Parathyroid adenoma (tissue), 2 donors: ENCODE results near the gene SLC6A5.

Source experiments
- H2AFZ ChIP-seq: fragments of 300-600 bp; sonication (generic); one replicate; pipeline ENCODE4 v1.7.0; 2017; ENCODE audit warnings: antibody characterized with exemption, mild to moderate bottlenecking
- H3K27ac ChIP-seq: fragments of 300-600 bp; sonication (generic); one replicate; pipeline ENCODE4 v1.7.0; 2017
- H3K27me3 ChIP-seq: fragments of 300-600 bp; sonication (generic); one replicate; pipeline ENCODE4 v1.7.0; 2017; ENCODE audit warnings: low read length; ENCODE audit not compliant: control insufficient read depth, insufficient read depth
- H3K36me3 ChIP-seq: fragments of 300-600 bp; sonication (generic); one replicate; pipeline ENCODE4 v1.7.0; 2017; ENCODE audit warnings: low read length; ENCODE audit not compliant: control insufficient read depth, insufficient read depth
- H3K4me1 ChIP-seq: fragments of 300-600 bp; sonication (generic); one replicate; pipeline ENCODE4 v1.7.0; 2017; ENCODE audit warnings: control low read depth
- H3K4me2 ChIP-seq: fragments of 300-600 bp; sonication (generic); one replicate; pipeline ENCODE4 v1.7.0; 2017; ENCODE audit warnings: low read length
- H3K4me3 ChIP-seq: fragments of 300-600 bp; sonication (generic); one replicate; pipeline ENCODE4 v1.7.0; 2017; ENCODE audit warnings: low read depth, low read length
- H3K79me2 ChIP-seq: fragments of 300-600 bp; sonication (generic); one replicate; pipeline ENCODE4 v1.7.0; 2017; ENCODE audit warnings: control low read depth
- H3K9ac ChIP-seq: fragments of 300-600 bp; sonication (generic); one replicate; pipeline ENCODE4 v1.7.0; 2017; ENCODE audit warnings: mild to moderate bottlenecking
- H3K9me3 ChIP-seq: fragments of 300-600 bp; sonication (generic); one replicate; pipeline ENCODE4 v1.7.0; 2017; ENCODE audit warnings: low read length; ENCODE audit not compliant: control insufficient read depth
- TF ChIP-seq, protein P1 (sequence below): fragments of 300-600 bp; sonication (generic); IDR thresholded peaks from one replicate; pipeline ENCODE4 v1.7.0; 2017; ENCODE audit warnings: antibody characterized with exemption, mild to moderate bottlenecking
- donor health status: primary hyperparathyroidism.

Gene SLC6A5

DNA sequence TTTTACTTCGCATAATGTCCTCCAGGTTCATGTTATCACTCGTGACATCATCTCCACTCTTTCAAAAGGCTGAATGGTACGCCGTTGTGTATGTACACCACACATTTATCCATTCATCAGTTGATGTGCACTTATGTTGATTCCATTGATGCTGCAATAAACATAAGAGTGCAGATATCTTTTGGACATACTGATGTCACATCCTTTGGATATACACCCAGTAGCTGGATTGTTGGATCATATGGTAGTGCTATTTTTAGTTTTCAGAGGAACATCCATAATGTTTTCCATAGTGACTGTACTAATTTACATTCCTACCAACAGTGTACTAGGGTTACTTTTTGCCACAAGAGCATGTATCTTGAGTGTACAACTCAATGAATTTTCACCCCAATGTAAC is 45.0 kb downstream of the SLC6A5 start:
- TF ChIP-seq, protein P1, sequence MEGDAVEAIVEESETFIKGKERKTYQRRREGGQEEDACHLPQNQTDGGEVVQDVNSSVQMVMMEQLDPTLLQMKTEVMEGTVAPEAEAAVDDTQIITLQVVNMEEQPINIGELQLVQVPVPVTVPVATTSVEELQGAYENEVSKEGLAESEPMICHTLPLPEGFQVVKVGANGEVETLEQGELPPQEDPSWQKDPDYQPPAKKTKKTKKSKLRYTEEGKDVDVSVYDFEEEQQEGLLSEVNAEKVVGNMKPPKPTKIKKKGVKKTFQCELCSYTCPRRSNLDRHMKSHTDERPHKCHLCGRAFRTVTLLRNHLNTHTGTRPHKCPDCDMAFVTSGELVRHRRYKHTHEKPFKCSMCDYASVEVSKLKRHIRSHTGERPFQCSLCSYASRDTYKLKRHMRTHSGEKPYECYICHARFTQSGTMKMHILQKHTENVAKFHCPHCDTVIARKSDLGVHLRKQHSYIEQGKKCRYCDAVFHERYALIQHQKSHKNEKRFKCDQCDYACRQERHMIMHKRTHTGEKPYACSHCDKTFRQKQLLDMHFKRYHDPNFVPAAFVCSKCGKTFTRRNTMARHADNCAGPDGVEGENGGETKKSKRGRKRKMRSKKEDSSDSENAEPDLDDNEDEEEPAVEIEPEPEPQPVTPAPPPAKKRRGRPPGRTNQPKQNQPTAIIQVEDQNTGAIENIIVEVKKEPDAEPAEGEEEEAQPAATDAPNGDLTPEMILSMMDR, result no peak
- Histone ChIP-seq H3K4me2 (no peak overlapping the region), H3K36me3 (no peaks in the 10 kb centered on the region), H3K9me3 (no peaks in the 10 kb centered on the region), H2AFZ (no peak overlapping the region), H3K27ac (no peak overlapping the region), H3K27me3 (no peaks in the 10 kb centered on the region), H3K9ac (no peak overlapping the region), H3K79me2 (no peaks in the 10 kb centered on the region), H3K4me3 (no peak overlapping the region), H3K4me1 (no peaks in the 10 kb centered on the region)

DNA sequence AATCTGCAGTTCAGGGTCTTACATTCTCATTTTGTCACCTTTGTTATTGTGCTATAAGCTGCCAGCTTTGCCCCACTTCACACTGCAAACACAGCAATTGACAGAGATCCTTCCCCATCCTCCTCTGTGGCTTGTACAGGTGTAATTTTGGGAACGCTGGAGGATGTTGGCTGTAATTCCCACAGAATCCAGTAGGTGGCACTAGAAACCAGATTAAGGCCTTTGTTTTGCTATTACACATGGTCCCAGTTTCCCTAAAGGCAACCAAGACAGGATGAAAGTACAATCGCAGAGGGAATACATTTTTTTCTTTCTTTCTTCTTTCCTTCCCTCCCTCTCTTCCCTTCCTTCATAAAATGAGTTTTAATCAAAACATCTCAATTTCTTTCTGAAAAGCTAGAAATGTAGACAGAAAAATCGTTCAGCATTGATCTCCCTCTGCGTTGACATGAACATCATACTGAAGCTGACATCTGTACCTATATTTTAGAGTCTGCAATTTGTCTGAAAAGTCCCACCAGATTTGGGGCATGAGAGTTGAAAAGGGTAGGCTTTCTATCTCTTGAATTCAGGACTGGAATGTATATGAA is 48.7 kb downstream of the SLC6A5 start:
- Histone ChIP-seq H3K4me3 (no peak overlapping the region), H3K9me3 (no peaks in the 10 kb centered on the region), H3K4me1 (no peaks in the 10 kb centered on the region), H3K79me2 (no peaks in the 10 kb centered on the region), H3K9ac (no peak overlapping the region), H3K27me3 (no peaks in the 10 kb centered on the region), H2AFZ (no peak overlapping the region), H3K36me3 (no peaks in the 10 kb centered on the region), H3K27ac (no peak overlapping the region), H3K4me2 (no peak overlapping the region)
- TF ChIP-seq, protein P1, result peak; percentile 71

- TF ChIP-seq, protein P1, result no peak
- H3K9ac ChIP-seq, result no peak overlapping the region
- H2AFZ ChIP-seq, result no peak overlapping the region
- no peaks in the 10 kb centered on the region for H3K4me1 ChIP-seq
- H3K27ac ChIP-seq, result no peak overlapping the region
- no peaks in the 10 kb centered on the region for H3K36me3 ChIP-seq
- H3K79me2 ChIP-seq, result no peaks in the 10 kb centered on the region
- H3K4me3 ChIP-seq, result no peak overlapping the region
- H3K27me3 ChIP-seq, result no peaks in the 10 kb centered on the region
- no peak overlapping the region for H3K4me2 ChIP-seq
- no peaks in the 10 kb centered on the region for H3K9me3 ChIP-seq
Observed at GRCh38 chr11:20652150-20652806, 52.9 kb downstream of the SLC6A5 start.

DNA sequence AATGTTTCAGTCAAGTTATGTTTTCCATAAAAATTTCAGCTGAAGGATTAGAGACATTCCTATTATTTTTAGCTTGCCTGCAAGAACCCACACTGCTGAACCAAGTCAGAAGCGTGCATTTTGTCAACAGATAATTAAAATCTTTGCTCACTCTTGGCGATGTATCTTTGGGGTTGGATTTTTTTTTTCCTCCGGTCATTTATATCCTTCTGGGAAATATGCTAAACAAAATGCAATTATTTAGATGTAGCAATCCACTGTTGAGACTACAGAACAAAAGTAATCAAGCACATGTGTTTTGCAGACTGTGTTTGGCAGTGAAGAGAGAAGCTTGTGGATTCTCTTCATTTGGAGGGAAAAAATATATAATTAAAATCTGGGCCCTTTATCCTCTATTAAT is 54.6 kb downstream of the SLC6A5 start:
- Histone ChIP-seq H2AFZ (no peak overlapping the region), H3K9ac (no peak overlapping the region), H3K9me3 (no peaks in the 10 kb centered on the region), H3K4me3 (no peak overlapping the region), H3K79me2 (no peaks in the 10 kb centered on the region), H3K27ac (no peak overlapping the region), H3K4me1 (no peaks in the 10 kb centered on the region), H3K36me3 (no peaks in the 10 kb centered on the region), H3K4me2 (no peak overlapping the region), H3K27me3 (no peaks in the 10 kb centered on the region)
- TF ChIP-seq, protein P1, result no peak

DNA sequence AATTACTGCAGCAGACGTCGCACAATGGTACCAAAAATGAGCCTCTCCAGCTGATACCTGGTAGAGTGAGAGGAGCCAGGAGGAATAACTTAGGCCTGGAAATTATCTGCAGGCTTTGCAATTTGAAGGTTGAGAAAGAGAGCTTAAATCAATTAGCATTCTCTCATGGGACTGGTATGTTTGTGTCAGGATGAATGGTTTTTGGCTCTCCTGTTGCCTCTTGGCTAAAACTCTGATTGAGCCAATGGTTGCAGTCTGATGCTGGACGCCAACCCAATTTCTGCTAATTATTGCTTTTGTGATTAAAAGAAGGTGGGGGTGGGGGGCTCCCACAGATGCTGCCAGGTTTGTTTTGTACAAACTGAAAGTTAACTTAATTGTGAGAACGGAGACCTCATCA is 57.5 kb downstream of the SLC6A5 start:
- H3K27ac ChIP-seq, result no peak overlapping the region
- H3K36me3 ChIP-seq, result no peaks in the 10 kb centered on the region
- no peaks in the 10 kb centered on the region for H3K4me1 ChIP-seq
- H3K9ac ChIP-seq, result no peak overlapping the region
- H3K9me3 ChIP-seq, result no peaks in the 10 kb centered on the region
- H3K79me2 ChIP-seq, result no peaks in the 10 kb centered on the region
- no peak overlapping the region for H2AFZ ChIP-seq
- H3K27me3 ChIP-seq, result no peaks in the 10 kb centered on the region
- TF ChIP-seq, protein P1, result no peak
- H3K4me2 ChIP-seq, result no peak overlapping the region
- H3K4me3 ChIP-seq, result no peak overlapping the region
